ENCODE results near the gene WASF2.
"Not testable (repeated sequence)": the region's sequence is repeated elsewhere in the genome, so short reads cannot be mapped to it uniquely, and the experiment has no call there.

Gene WASF2

GRCh38 chr1:27489973-27490741, at the start of gene WASF2:
TSS of gene WASF2 (minus strand) at chr1:27490167. CDS start at chr1:27428890, 61,277 bp downstream.
- peak; percentile 92 to 95 for DNase-seq (ENCODE audit: low read depth in 2 of 2, low spot score in 1 of 2)

GRCh38 chr1:27538793-27539192, 48.8 kb upstream of the WASF2 start:
- DNase-seq (ENCODE audit: low read depth in 2 of 2, low spot score in 1 of 2) = no peak

- DNase-seq (ENCODE audit: low read depth in 2 of 2, low spot score in 1 of 2) = not testable (repeated sequence)
Measured at GRCh38 chr1:27538305-27538676, 48.3 kb upstream of the WASF2 start.

GRCh38 chr1:27536767-27537166, 46.8 kb upstream of the WASF2 start:
- no peak for DNase-seq (ENCODE audit: low read depth in 2 of 2, low spot score in 1 of 2)

GRCh38 chr1:27536010-27536757, 46.2 kb upstream of the WASF2 start:
- DNase-seq (ENCODE audit: low read depth in 2 of 2, low spot score in 1 of 2) = no peak

- DNase-seq (ENCODE audit: low read depth in 2 of 2, low spot score in 1 of 2) = no peak
Measured at GRCh38 chr1:27535386-27535785, 45.4 kb upstream of the WASF2 start.

GRCh38 chr1:27531959-27532685, 42.2 kb upstream of the WASF2 start:
- no peak for DNase-seq (ENCODE audit: low read depth in 2 of 2, low spot score in 1 of 2)

GRCh38 chr1:27530192-27530591, 40.2 kb upstream of the WASF2 start:
- no peak for DNase-seq (ENCODE audit: low read depth in 2 of 2, low spot score in 1 of 2)

GRCh38 chr1:27529704-27530018, 39.7 kb upstream of the WASF2 start:
- DNase-seq (ENCODE audit: low read depth in 2 of 2, low spot score in 1 of 2) = no peak

- DNase-seq (ENCODE audit: low read depth in 2 of 2, low spot score in 1 of 2) = no peak
Measured at GRCh38 chr1:27528818-27529703, 39.1 kb upstream of the WASF2 start.

- DNase-seq (ENCODE audit: low read depth in 2 of 2, low spot score in 1 of 2) = no peak
Measured at GRCh38 chr1:27527890-27528817, 38.2 kb upstream of the WASF2 start.

GRCh38 chr1:27527223-27527889, 37.4 kb upstream of the WASF2 start:
- DNase-seq (ENCODE audit: low read depth in 2 of 2, low spot score in 1 of 2) = no peak

- DNase-seq (ENCODE audit: low read depth in 2 of 2, low spot score in 1 of 2) = no peak
Measured at GRCh38 chr1:27526569-27527222, 36.7 kb upstream of the WASF2 start.

- no peak for DNase-seq (ENCODE audit: low read depth in 2 of 2, low spot score in 1 of 2)
Measured at GRCh38 chr1:27525296-27526272, 35.6 kb upstream of the WASF2 start.

- DNase-seq (ENCODE audit: low read depth in 2 of 2, low spot score in 1 of 2) = no peak
Measured at GRCh38 chr1:27523337-27524020, 33.5 kb upstream of the WASF2 start.

GRCh38 chr1:27522432-27523336, 32.7 kb upstream of the WASF2 start:
- peak in 1 of 2 donors; percentile 37 for DNase-seq (ENCODE audit: low read depth in 2 of 2, low spot score in 1 of 2)
